Mesendoderm (in vitro differentiated cells): Measurements from ENCODE around the gene IMP4.

ENCODE experiments used
- DNase-seq: peaks from one replicate; pipeline ENCODE4 v3.0.0; 2013
- H2AK5ac ChIP-seq: 2 replicates; pipeline ENCODE4 v1.6.1; 2013; ENCODE audit warnings: low read length, inconsistent platforms
- H2BK120ac ChIP-seq: 2 replicates; pipeline ENCODE4 v1.6.1; 2013; ENCODE audit warnings: low read depth, mild to moderate bottlenecking, low read length, moderate library complexity, mixed read lengths
- H2BK15ac ChIP-seq: replicated peaks from 2 replicates; pipeline ENCODE4 v1.6.1; 2013; ENCODE audit warnings: low read depth, mild to moderate bottlenecking, moderate library complexity
- H2BK5ac ChIP-seq: 2 replicates; pipeline ENCODE4 v1.6.1; 2013; ENCODE audit warnings: low read length, inconsistent platforms
- H3K18ac ChIP-seq: 2 replicates; pipeline ENCODE4 v1.6.1; 2013; ENCODE audit warnings: mild to moderate bottlenecking, low read length, mixed read lengths
- H3K23ac ChIP-seq: one replicate; pipeline ENCODE4 v1.6.1; 2013; ENCODE audit warnings: low read length
- H3K27ac ChIP-seq: 2 replicates; pipeline ENCODE4 v1.5.1; 2013; ENCODE audit warnings: low read depth, mild to moderate bottlenecking, inconsistent platforms, low read length, moderate library complexity
- H3K27me3 ChIP-seq: 2 replicates; pipeline ENCODE4 v1.6.1; 2013; ENCODE audit warnings: low read length, control low read depth, mild to moderate bottlenecking, inconsistent platforms; ENCODE audit not compliant: insufficient read depth, poor library complexity
- H3K36me3 ChIP-seq: 2 replicates; pipeline ENCODE4 v1.6.1; 2013; ENCODE audit warnings: low read length, inconsistent platforms; ENCODE audit not compliant: control insufficient read depth, insufficient read depth
- H3K4ac ChIP-seq: one replicate; pipeline ENCODE4 v1.6.1; 2013; ENCODE audit warnings: low read depth, mild to moderate bottlenecking, low read length, moderate library complexity
- H3K4me1 ChIP-seq: 2 replicates; pipeline ENCODE4 v1.6.1; 2013; ENCODE audit warnings: low read depth, low read length, inconsistent platforms; ENCODE audit not compliant: control insufficient read depth
- H3K4me2 ChIP-seq: 2 replicates; pipeline ENCODE4 v1.6.1; 2013; ENCODE audit warnings: low read length
- H3K4me3 ChIP-seq: 2 replicates; pipeline ENCODE4 v1.5.1; 2013; ENCODE audit warnings: mild to moderate bottlenecking, low read length
- H3K56ac ChIP-seq: one replicate; pipeline ENCODE4 v1.6.1; 2013; ENCODE audit warnings: low read length
- H3K79me1 ChIP-seq: 2 replicates; pipeline ENCODE4 v1.6.1; 2013; ENCODE audit warnings: low read length, inconsistent platforms
- H3K79me2 ChIP-seq: 2 replicates; pipeline ENCODE4 v1.6.1; 2013; ENCODE audit warnings: mild to moderate bottlenecking, low read length; ENCODE audit not compliant: control insufficient read depth, insufficient read depth
- H3K9ac ChIP-seq: 2 replicates; pipeline ENCODE4 v1.6.1; 2013; ENCODE audit warnings: low read length, inconsistent platforms
- H4K5ac ChIP-seq: one replicate; pipeline ENCODE4 v1.6.1; 2013; ENCODE audit warnings: low read length
- H4K8ac ChIP-seq: one replicate; pipeline ENCODE4 v1.6.1; 2013; ENCODE audit warnings: low read depth, mild to moderate bottlenecking, control low read depth, low read length, moderate library complexity
- WGBS: extraction: QIAGEN DNeasy Blood & Tissue Kit; methylation state at CpG from one replicate; pipeline ENCODE4 v1.1.7; 2013; ENCODE audit warnings: low lambda C conversion rate, missing lambda C conversion rate; ENCODE audit not compliant: insufficient coverage; ENCODE audit errors: extremely low coverage; 5-methylcytosine and 5-hydroxymethylcytosine counted together

IMP4 gene

GRCh38 chr2:130304726-130305125 is 38.0 kb upstream of the IMP4 start:
- WGBS, result 100% methylated on average over 1 of the region's 3 CpGs
- H3K79me1 ChIP-seq, result no peaks in the 10 kb centered on the region
- H2BK5ac ChIP-seq, result no peak overlapping the region
- H3K36me3 ChIP-seq, result no peaks in the 10 kb centered on the region
- H3K4ac ChIP-seq, result no peak overlapping the region
- H4K8ac ChIP-seq, result no peak overlapping the region
- H2AK5ac ChIP-seq, result no peak overlapping the region
- no peak overlapping the region for H3K4me3 ChIP-seq
- H3K23ac ChIP-seq, result no peak overlapping the region
- H3K27ac ChIP-seq, result no peak overlapping the region
- H3K4me1 ChIP-seq, result no peaks in the 10 kb centered on the region
- no peak overlapping the region for H2BK120ac ChIP-seq
- no peaks in the 10 kb centered on the region for H3K79me2 ChIP-seq
- no peak for DNase-seq
- no peak overlapping the region for H3K56ac ChIP-seq
- no peak overlapping the region for H2BK15ac ChIP-seq
- no peak overlapping the region for H3K9ac ChIP-seq
- no peak overlapping the region for H3K18ac ChIP-seq
- no peak overlapping the region for H4K5ac ChIP-seq
- H3K4me2 ChIP-seq, result no peak overlapping the region
- no peaks in the 10 kb centered on the region for H3K27me3 ChIP-seq

GRCh38 chr2:130307850-130308249 is 34.8 kb upstream of the IMP4 start:
- Histone ChIP-seq H4K5ac (no peak overlapping the region), H4K8ac (no peak overlapping the region), H3K4me1 (no peaks in the 10 kb centered on the region), H3K27ac (no peak overlapping the region), H2BK120ac (no peak overlapping the region), H3K4me2 (no peak overlapping the region), H3K79me1 (no peaks in the 10 kb centered on the region), H3K9ac (no peak overlapping the region), H3K36me3 (no peaks in the 10 kb centered on the region), H2BK5ac (no peak overlapping the region), H3K23ac (no peak overlapping the region), H3K56ac (no peak overlapping the region), H2BK15ac (no peak overlapping the region), H3K18ac (no peak overlapping the region), H3K4ac (no peak overlapping the region), H3K79me2 (no peaks in the 10 kb centered on the region), H2AK5ac (no peak overlapping the region), H3K27me3 (no peaks in the 10 kb centered on the region), H3K4me3 (no peak overlapping the region)
- no peak for DNase-seq
- no CpG with 5 or more reads among the region's 4 CpGs for WGBS

- Histone ChIP-seq H4K5ac (no peak overlapping the region), H3K56ac (no peak overlapping the region), H3K4me1 (no peaks in the 10 kb centered on the region), H2AK5ac (no peak overlapping the region), H2BK15ac (no peak overlapping the region), H4K8ac (no peak overlapping the region), H3K23ac (no peak overlapping the region), H3K79me2 (no peaks in the 10 kb centered on the region), H3K79me1 (no peaks in the 10 kb centered on the region), H3K9ac (no peak overlapping the region), H2BK120ac (no peak overlapping the region), H3K4ac (no peak overlapping the region), H2BK5ac (no peak overlapping the region), H3K36me3 (no peaks in the 10 kb centered on the region), H3K4me3 (no peak overlapping the region), H3K27me3 (no peaks in the 10 kb centered on the region), H3K18ac (no peak overlapping the region), H3K27ac (no peak overlapping the region), H3K4me2 (no peak overlapping the region)
- DNase-seq, result no peak
Measured at GRCh38 chr2:130310881-130311280, 31.8 kb upstream of the IMP4 start.

GRCh38 chr2:130313812-130314334 is 28.8 kb upstream of the IMP4 start:
- Histone ChIP-seq H2BK120ac (no peak overlapping the region), H3K4me2 (no peak overlapping the region), H3K4ac (no peak overlapping the region), H3K36me3 (no peaks in the 10 kb centered on the region), H4K5ac (no peak overlapping the region), H3K4me3 (no peak overlapping the region), H2BK5ac (no peak overlapping the region), H3K56ac (no peak overlapping the region), H3K23ac (no peak overlapping the region), H3K79me1 (no peaks in the 10 kb centered on the region), H3K4me1 (no peaks in the 10 kb centered on the region), H3K9ac (no peak overlapping the region), H2BK15ac (no peak overlapping the region), H3K27me3 (no peaks in the 10 kb centered on the region), H2AK5ac (no peak overlapping the region), H3K27ac (no peak overlapping the region), H3K18ac (no peak overlapping the region), H4K8ac (no peak overlapping the region), H3K79me2 (no peaks in the 10 kb centered on the region)
- DNase-seq, result no peak
- WGBS, result no CpG with 5 or more reads among the region's 12 CpGs

GRCh38 chr2:130314377-130314776 is 28.3 kb upstream of the IMP4 start:
- Histone ChIP-seq H3K79me1 (no peaks in the 10 kb centered on the region), H2BK5ac (no peak overlapping the region), H3K4me2 (no peak overlapping the region), H4K8ac (no peak overlapping the region), H3K27me3 (no peaks in the 10 kb centered on the region), H3K4me3 (no peak overlapping the region), H2BK120ac (no peak overlapping the region), H3K18ac (no peak overlapping the region), H3K23ac (no peak overlapping the region), H3K56ac (no peak overlapping the region), H3K4ac (no peak overlapping the region), H3K4me1 (no peaks in the 10 kb centered on the region), H3K79me2 (no peaks in the 10 kb centered on the region), H2BK15ac (no peak overlapping the region), H4K5ac (no peak overlapping the region), H3K9ac (no peak overlapping the region), H2AK5ac (no peak overlapping the region), H3K27ac (no peak overlapping the region), H3K36me3 (no peaks in the 10 kb centered on the region)
- no peak for DNase-seq
- WGBS, result no CpG with 5 or more reads among the region's 3 CpGs

GRCh38 chr2:130316596-130316995 is 26.1 kb upstream of the IMP4 start:
- Histone ChIP-seq H3K56ac (no peak overlapping the region), H2BK15ac (no peak overlapping the region), H3K4me3 (no peak overlapping the region), H3K79me1 (no peaks in the 10 kb centered on the region), H3K4ac (no peak overlapping the region), H3K9ac (no peak overlapping the region), H3K27me3 (no peaks in the 10 kb centered on the region), H3K36me3 (no peaks in the 10 kb centered on the region), H2BK120ac (no peak overlapping the region), H4K8ac (no peak overlapping the region), H2BK5ac (no peak overlapping the region), H3K27ac (no peak overlapping the region), H4K5ac (no peak overlapping the region), H3K4me1 (no peaks in the 10 kb centered on the region), H3K18ac (no peak overlapping the region), H3K23ac (no peak overlapping the region), H2AK5ac (no peak overlapping the region), H3K79me2 (no peaks in the 10 kb centered on the region), H3K4me2 (no peak overlapping the region)
- DNase-seq, result no peak
- WGBS, result no CpG with 5 or more reads among the region's 1 CpG
